Endothelial cell of umbilical vein (primary cell): ENCODE measurements around the gene CENPN.

Experiments used
- CTCF ChIP-seq, 2 donors: IDR thresholded peaks; 1 replicate in 1 of 2; 2 replicates in 1 of 2; pipeline ENCODE4 v1.5.1; 2011; ENCODE audit warnings: low read length in 2 of 2, mild to moderate bottlenecking in 2 of 2, moderate library complexity in 2 of 2, control low read depth in 1 of 2, inconsistent platforms in 1 of 2, low read depth in 1 of 2; ENCODE audit not compliant: insufficient read depth in 1 of 2; ENCODE audit errors: extremely low read depth in 1 of 2
- EZH2 ChIP-seq: IDR thresholded peaks from 2 replicates; pipeline ENCODE4 v1.6.1; 2012; ENCODE audit warnings: borderline replicate concordance, low read depth, mild to moderate bottlenecking, moderate library complexity, low read length, inconsistent platforms; ENCODE audit not compliant: severe bottlenecking
- POLR2A ChIP-seq: IDR thresholded peaks from 2 replicates; pipeline ENCODE4 v1.6.1; 2012; ENCODE audit warnings: low read depth, mild to moderate bottlenecking, control low read depth, low read length

GRCh38 chr16:81061871-81062608 is 55.0 kb downstream of the CENPN start:
- TF ChIP-seq CTCF (IDR thresholded peaks at IDR 0.05; ENCODE audit: extremely low read depth in 1 of 2, insufficient read depth in 1 of 2, low read depth in 1 of 2, low read length in 2 of 2) (no peak), POLR2A (no peak), EZH2 (no peak)
